NCI-H1694 treated with DMSO at 0.1 percent for 48 hours (cell line): ENCODE measurements around the gene TMEM44.
"Not testable (repeated sequence)": the region's sequence is repeated elsewhere in the genome, so short reads cannot be mapped to it uniquely, and the experiment has no call there.

Experiments used
- DNase-seq: peaks from one replicate; lab custom pipeline; 2025; lab: John Stamatoyannopoulos, UW

TMEM44 gene

GRCh38 chr3:194609601-194610000, 23.6 kb downstream of the TMEM44 start:
- DNase-seq: no peak

DNA sequence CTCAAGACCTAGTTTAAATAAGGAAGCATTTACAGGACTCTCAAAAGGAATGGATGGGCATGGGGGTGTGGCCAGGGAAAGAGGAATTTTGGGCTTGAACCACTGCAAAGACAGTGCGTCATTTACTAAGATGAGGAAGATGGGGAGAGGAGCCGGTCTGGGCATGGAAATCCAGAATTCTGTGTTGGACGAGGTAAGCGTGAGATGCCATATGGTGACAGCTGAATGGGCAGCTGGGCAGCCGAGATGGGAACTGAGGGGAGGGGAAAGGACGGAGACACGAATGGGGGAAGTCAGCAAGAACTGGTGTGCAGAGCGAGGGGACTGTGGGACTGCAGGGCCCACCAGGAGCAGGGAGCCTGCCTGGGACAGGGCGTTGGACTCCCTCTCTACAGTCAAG, 24.2 kb downstream of the TMEM44 start:
- no peak for DNase-seq

GRCh38 chr3:194607592-194608389, 25.4 kb downstream of the TMEM44 start:
- no peak for DNase-seq

- no peak for DNase-seq
Measured at GRCh38 chr3:194606941-194607340, 26.3 kb downstream of the TMEM44 start.

- DNase-seq: no peak
Measured at GRCh38 chr3:194606163-194606562, 27.1 kb downstream of the TMEM44 start.

- DNase-seq: not testable (repeated sequence)
Measured at GRCh38 chr3:194605314-194605713, 27.9 kb downstream of the TMEM44 start.

DNA sequence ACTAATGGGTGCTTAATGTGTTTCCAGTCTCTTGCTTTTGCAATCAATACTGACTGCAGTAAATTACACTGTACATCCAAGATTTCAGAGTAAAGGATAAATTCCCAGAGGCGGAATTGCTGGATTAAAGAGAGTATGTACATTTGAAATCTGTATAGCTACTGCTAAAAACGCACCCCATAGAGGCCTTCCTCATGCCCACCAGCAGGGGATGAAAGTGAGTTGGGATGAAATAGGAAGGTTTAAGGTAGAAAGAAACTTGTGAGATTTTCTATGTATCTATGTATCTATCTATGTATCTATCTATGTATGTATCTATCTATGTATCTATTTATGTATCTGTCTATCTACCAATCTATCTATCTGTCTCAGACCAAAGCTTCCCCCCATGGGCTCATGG, 28.4 kb downstream of the TMEM44 start:
- DNase-seq: no peak

GRCh38 chr3:194604126-194604525, 29.1 kb downstream of the TMEM44 start:
- DNase-seq: no peak

DNA sequence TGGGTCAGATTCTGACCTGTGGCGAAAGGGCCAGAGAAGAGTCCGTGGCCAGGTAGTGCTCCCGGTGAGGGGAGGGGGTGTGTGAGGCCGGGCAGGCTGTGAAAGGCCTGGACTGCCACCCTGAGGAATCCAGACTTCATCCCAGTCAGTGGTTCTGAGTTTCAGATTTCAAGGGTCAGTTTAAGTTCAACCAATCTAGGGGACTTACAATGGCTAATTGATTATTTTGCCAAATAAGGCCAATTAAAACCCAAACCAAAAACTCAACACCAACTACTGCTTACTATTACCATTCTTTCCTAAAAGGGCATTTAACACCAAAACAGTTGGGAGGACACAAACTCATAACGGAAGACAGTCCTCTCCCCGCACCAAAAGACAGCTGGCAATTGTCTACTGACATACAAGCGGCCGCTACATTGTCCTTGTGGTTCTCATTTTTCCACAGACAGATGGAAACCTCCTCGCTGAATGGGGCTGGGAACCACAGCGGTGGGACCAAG, 30.5 kb downstream of the TMEM44 start:
- no peak for DNase-seq

DNA sequence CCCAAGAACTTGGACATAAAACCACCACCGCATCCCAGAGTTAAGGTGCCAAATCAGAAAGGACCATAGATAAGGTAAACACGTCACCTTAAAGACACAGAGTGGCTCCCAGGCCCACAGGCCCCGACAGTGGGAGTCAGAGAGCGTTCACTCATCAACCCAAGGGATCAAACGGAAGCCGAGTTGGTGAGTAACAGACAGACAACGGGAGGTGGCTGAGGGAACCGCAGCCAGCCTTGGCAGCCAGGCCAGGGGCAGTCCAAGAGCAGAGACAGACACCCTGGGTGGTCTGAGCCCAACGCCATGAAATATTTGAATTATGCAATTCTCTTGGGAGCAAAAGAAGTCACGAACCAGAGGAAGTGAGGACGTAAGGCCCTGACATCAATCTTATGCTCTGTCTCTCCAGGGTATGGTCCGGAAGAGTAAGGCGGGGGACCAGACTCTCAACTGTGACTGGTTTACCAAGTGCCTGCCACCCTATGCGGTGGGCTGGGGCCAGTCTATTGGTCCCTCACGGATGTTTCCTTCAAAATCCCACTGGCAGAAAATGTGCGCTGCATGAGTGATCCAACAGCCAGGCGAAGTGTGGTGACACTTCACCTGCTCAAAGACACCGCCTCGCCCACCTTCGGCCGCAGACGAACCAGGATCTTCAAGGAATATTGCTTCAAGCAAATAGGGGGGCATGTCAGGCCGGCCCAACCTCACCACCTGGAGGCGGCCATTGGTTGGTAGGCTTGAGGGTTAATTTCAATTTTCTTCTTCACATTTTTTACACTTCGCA, 34.3 kb downstream of the TMEM44 start:
- DNase-seq: no peak

GRCh38 chr3:194596906-194597305, 36.3 kb downstream of the TMEM44 start:
- DNase-seq: no peak

GRCh38 chr3:194592798-194593752, 40.1 kb downstream of the TMEM44 start:
- no peak for DNase-seq

DNA sequence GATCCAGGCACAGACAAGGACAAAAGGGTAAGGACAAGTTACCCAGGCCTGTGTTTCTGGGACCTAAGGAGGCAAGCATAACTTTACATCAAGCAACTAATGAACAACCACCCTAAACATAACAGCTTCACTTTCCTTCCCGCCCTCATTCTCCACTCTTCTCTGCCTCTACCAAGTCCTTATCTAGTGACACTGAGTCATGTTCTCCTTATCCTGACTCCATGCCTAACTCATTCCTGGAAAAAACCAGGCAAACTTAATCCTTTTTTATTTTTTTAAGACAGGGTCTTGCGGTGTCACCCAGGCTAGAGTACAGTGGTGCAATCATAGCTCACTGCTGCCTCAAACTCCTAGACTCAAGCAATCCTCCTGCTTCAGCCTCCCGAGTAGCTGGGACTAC, 44.5 kb downstream of the TMEM44 start:
- DNase-seq: no peak

- no peak for DNase-seq
Measured at GRCh38 chr3:194588236-194588635, 45.0 kb downstream of the TMEM44 start.

DNA sequence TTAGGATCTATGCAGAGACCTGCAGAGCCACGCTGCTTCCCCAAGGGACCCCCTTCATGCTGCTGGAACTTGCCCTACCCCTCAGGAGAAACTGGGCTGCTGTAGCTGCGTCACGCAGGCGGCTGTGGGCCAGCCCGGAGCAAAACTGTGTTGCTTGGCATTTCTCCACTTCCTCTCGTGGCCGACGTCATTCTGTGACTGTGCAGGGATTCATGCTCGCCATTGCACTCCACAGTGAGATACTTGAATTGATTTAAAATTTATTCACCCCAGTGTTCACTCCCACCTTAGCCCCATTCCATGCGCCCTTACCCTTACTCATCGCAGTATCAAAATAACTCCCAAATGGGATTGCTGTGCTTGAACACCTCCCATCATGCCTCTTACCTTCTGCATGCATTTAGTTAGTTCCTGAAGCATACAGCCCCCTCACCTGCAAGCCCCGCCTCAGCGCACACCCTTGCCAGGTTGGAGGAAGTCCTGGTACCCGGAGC, 45.7 kb downstream of the TMEM44 start:
- no peak for DNase-seq

- no peak for DNase-seq
Measured at GRCh38 chr3:194586836-194587235, 46.4 kb downstream of the TMEM44 start.

GRCh38 chr3:194585880-194586281, 47.3 kb downstream of the TMEM44 start:
- no peak for DNase-seq

DNA sequence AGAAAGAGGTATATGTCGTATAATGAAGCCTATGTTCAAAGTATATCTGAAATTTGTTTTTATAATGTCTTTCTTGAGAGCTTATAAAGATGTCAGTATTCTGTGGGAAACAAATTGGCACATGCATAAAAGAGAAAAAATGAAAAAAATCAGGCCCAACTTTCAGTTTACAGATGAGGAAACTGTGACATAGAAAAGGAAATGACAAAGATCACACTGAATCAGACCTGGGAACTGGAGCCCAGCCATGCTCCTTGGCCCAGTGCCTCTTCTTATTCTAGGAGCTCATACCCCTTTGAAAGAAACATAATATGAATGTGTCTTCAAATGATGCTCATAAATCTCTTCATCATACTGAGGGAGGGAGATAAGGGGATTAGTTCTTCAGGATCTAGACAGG, 48.4 kb downstream of the TMEM44 start:
- no peak for DNase-seq

DNA sequence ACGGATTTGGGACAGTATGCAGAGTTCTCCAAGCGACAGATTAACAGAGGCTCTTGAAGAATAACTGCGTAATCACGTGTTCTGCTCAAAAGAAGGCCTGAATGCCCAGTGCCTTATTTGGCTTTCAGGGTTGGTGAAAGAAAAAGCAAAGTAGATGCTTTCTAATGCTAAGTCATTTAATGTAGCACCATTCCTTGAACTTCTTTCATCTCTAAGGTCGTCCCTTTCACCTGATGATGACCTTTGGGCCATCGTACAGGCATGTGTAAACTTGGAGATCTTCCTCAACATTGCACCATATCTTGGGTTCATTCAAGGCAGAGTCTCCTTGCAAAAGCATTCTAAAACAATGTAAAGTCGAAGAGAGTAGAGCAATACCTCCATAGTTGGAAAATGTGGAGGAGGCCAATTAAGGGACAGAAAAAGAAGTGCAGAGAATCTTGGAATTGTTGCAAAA, 48.9 kb downstream of the TMEM44 start:
- no peak for DNase-seq

GRCh38 chr3:194582196-194582905, 50.9 kb downstream of the TMEM44 start:
- no peak for DNase-seq

DNA sequence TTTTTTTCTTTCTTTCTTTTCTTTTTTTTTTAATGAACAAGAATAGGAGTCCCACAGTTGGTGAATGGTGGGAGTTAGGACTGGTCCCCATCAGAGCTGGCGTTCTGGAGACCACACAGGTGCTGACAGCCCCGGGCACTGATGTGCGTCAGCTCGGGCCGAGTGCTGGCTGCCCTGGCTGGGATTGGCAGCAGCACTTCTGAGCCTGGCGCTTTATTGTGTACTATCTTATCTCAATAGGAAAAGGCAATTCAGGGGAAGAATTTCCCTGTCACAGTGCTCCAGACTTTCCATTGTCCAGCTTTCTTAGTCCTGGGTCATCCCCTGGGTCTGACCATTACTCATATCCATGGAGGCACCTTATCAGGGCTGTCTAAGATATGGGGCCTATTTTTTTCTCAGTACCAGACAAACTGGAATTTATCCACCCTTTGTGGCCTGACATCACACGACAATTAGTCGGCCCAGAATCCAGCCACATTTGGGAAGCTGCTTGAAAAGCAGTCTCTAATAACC, 54.1 kb downstream of the TMEM44 start:
- DNase-seq: no peak
